Fibroblast of villous mesenchyme (primary cell): Measurements from ENCODE around the gene KCNT2. TPM values are rescaled to one million over a fixed set of nuclear protein-coding genes. Genes with fewer than 3 reads are reported as not detected.

ENCODE experiments used
- DNase-seq: peaks from one replicate; pipeline ENCODE4 v3.0.0-alpha.2; 2010; ENCODE audit warnings: low read depth
- H3K4me3 ChIP-seq: 2 replicates; pipeline ENCODE4 v1.5.1; 2011; ENCODE audit warnings: low read depth, mild to moderate bottlenecking, low read length
- total RNA-seq: library from RNA; depleted of rRNA; stranded (reverse); fragments of >200 nt; gene quantifications from 2 replicates; pipeline ENCODE4 v1.2.3, GENCODE V29; 2012
- TF ChIP-seq, protein P1 (sequence below): IDR thresholded peaks from 2 replicates; pipeline ENCODE4 v1.5.1; 2012; ENCODE audit warnings: low read depth, mild to moderate bottlenecking, low read length; ENCODE audit not compliant: insufficient read depth

KCNT2 gene
- 3.2 and 7.3 TPM in 2 replicates for total RNA-seq

DNA sequence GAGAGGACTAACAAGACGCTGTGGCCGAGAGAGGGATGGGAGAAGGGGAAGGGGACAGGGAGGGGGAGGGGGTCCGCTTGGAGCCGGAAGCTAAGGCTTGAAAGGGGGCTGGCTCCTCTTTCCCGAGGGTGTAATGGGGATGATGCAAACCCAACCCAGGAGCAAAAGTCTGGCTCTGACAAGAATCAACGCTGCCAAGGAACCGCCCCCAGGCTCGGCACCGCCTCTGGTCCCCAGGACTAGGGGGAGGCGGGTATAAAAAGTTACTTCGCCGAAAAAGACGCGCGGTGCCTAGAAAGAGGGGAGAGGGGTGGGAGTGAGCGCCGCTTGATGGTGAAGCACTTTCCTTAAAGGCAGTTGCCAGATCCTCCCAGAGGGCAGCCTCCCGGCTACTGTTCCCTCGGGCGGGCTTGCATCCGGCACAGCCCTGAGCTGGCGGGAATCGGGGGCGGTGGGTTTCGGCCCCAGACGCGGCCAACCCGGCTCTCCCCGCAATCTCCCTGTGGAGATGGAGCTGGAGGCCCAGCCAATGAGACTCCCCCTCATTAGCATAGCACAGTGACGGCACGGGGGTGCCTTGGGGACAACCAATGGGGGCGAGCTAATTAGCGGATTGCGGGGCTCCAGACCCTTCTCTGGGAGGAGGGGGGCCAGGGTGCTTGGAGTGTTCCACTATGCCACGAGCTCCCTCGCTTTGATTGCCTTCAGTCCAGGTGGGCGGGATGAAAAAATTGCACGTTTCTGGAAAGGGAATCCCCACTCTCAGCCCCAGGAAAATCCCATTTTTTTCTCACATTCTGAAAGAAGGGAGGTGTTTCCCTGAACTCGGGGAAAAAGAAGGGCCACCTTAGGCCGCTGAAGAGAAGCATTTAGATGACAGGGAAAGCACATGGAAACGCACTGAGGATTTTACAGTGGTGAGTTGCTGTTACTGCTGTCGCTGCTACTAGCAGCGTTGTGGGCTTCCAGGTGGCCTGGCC, at the start of gene KCNT2:
TSS of gene KCNT2 (minus strand) at position 51 of the 980 bp plus-strand sequence. CDS start 131 bp downstream, outside the sequence.
- peak within 1 kb of the TSS; percentile 56 for H3K4me3 ChIP-seq
- DNase-seq: peak; percentile 20
- TF ChIP-seq, protein P1, sequence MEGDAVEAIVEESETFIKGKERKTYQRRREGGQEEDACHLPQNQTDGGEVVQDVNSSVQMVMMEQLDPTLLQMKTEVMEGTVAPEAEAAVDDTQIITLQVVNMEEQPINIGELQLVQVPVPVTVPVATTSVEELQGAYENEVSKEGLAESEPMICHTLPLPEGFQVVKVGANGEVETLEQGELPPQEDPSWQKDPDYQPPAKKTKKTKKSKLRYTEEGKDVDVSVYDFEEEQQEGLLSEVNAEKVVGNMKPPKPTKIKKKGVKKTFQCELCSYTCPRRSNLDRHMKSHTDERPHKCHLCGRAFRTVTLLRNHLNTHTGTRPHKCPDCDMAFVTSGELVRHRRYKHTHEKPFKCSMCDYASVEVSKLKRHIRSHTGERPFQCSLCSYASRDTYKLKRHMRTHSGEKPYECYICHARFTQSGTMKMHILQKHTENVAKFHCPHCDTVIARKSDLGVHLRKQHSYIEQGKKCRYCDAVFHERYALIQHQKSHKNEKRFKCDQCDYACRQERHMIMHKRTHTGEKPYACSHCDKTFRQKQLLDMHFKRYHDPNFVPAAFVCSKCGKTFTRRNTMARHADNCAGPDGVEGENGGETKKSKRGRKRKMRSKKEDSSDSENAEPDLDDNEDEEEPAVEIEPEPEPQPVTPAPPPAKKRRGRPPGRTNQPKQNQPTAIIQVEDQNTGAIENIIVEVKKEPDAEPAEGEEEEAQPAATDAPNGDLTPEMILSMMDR: no peak

DNA sequence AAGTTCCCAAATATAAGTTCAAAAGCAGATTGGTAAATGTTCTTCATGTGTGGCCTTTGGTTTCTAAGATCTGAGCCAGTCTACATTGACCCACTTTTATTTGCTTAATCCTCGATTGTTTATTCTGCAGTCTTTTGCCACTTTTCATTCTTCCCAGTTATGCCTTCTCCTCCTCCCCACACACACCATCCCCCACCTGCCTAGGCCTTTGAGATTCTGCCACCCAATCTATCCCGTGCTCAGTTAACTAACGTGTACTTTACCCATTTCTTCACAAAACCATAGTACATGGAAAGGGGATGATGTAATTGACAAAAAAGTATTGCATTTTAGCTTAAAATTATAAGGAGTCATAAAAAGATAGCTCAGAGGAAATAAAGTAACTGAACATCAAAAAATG, 47.3 kb upstream of the KCNT2 start:
- DNase-seq: no peak
- H3K4me3 ChIP-seq: no peak overlapping the region
- TF ChIP-seq, protein P1: no peak

DNA sequence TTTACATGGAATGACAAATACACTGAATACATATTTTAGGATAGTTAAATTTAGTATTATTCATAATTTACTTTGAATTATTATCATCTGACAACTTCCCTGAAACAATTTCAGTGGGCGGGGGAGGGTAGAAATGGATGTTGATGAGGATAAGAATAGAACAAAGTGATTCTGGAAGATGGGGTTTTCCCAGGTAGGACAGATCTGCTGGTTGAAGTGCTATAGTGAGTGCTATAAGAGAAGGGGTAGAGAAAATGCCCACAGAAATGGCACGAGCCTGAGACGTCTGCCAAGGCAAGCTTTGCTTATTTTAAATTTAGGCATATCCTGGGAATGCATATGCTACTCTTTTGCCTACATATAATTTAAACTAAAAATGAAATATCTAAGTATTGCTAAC, 46.8 kb upstream of the KCNT2 start:
- H3K4me3 ChIP-seq: no peak overlapping the region
- TF ChIP-seq, protein P1: no peak
- no peak for DNase-seq

DNA sequence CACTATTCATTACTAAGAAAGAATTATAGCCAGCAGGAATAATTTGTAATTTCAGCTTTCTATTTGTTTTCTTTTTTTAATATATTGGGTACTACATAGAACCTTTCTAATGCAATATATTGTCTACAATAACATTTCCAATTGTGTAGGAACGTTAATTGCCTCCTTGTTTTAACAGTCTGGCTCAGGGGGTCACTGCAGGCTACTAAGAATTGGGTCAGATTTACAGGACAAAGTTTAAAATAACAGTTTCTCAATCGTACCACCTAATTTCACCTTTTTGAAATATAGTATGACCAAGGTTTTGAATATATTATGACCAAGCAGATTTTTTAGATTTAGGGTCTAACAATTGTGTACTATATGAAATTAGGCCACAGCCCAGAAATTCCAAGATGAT, 46.0 kb upstream of the KCNT2 start:
- H3K4me3 ChIP-seq: peak overlapping the region; percentile 50
- TF ChIP-seq, protein P1: no peak

DNA sequence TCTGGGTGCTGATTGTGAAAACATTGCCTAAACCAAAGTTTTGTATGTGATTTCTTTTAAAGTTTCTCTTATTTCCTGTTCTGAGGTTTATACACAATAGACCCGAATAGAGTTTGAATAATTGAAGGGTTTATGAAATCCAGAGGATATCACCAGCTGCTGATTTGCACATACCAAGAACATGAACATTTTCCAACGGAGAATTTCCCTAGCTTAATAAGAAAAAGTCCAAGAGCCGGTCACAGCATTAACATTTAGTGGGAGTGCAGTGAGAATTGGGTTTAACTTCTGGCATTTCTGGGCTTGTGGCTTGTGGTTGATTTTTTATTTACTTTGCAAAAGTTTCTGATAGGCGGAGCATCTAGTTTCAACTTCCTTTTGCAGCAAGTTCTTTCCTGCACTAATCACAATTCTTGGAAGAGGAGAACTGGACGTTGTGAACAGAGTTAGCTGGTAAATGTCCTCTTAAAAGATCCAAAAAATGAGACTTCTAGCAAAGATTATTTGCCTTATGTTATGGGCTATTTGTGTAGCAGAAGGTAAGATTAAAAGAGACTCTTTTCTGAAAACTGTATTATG, 43.5 kb upstream of the KCNT2 start, which contains the start of gene CFH:
TSS of gene CFH (plus strand) at position 407 of the 579 bp plus-strand sequence. CDS start at position 482, 75 bp downstream.
- DNase-seq: peak; percentile 74
- H3K4me3 ChIP-seq: peak within 1 kb of the TSS; percentile 50
- TF ChIP-seq, protein P1: no peak

More for the DNA sequence above, 46.0 kb upstream of the KCNT2 start:
- DNase-seq: no peak

DNA sequence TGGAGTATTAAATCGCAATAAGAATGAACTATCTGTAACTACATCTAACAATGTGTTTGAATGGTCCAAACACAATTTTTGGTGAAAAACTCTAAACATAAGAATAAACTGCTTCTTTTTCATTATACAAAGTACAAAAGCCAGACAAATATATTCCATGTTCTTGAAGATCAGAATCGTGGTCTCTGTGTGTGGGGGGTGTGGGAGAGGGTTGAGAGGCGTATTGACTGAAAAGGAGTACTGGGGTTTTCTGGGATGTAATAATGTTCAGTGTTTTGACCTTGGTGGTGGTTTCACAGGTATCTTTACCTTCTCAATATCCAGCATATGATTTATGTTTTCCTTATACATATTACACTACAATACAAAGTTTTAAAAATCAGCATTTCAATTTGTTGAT, 42.8 kb upstream of the KCNT2 start:
- no peak overlapping the region for H3K4me3 ChIP-seq
- DNase-seq: no peak
- TF ChIP-seq, protein P1: no peak
